ENCODE measurements around the gene ARID4B.

ARID4B gene

DNA sequence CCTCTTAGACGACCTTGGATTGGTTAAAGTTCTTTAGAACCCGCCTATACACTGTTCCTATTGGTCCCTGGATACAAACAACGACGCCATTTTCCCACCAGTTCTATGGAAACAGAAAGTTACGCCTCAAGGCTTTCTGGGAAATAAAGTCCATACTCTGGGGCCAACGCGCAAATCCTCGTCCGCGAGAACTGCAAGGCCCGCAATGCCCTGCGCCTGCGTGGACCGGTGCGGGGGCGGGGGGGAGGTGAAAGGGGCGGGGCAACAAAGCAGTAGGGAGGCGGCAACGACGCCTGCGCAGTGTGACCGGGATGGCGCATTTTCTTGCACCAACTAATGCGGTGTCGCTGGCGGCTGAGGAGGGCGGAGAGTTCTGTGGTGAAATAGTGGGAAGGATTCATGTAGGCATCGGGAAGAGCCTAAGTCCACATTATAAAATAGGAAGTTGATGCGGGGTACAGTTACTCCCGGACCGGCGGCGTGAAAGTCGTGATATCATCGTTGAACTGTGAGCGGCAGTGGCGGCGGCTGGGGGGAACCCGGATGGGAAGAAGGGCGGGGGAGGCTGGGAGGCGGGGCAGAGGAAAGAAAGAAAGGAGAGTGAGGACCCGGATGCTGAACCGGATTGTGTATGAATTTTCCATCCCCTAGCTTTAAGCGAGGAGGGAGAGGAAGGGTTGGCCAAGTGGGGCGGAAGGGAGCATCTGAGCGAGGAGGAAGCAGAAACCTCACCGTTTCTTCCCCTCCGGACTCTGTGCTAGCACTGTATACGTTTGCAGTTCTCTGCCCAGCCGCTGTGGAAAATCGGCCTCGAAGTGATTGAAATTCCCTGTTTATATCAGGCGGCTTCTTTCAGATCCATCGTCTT lies 526 bp upstream of the ARID4B start, which contains the start of gene GGPS1:
GGPS1 (plus strand) TSS at position 300 of the 868 bp plus-strand sequence. CDS start 6,695 bp downstream, outside the sequence.
- H3K4me3 ChIP-seq (ENCODE audit: low read length), result peak within 1 kb of the TSS; percentile 94
- peak within 1 kb of the TSS; percentile 96 for H3K9ac ChIP-seq (ENCODE audit: low read depth, low read length)
- H3K27me3 ChIP-seq (ENCODE audit: insufficient read depth, low read length), result no peaks in the 10 kb centered on the region
- peaks cover 22% of the 10 kb centered on the region for H3K36me3 ChIP-seq (ENCODE audit: insufficient read depth, low read depth, low read length)
- H3K27ac ChIP-seq (ENCODE audit: low read length), result peak within 1 kb of the TSS; percentile 92
- peaks cover 23% of the 10 kb centered on the region; the same call in 1 of the 2 replicates for H3K4me1 ChIP-seq (ENCODE audit: insufficient read depth, low read length)
- no peaks in the 10 kb centered on the region for H3K9me3 ChIP-seq (ENCODE audit: insufficient read depth, low read depth, low read length)

DNA sequence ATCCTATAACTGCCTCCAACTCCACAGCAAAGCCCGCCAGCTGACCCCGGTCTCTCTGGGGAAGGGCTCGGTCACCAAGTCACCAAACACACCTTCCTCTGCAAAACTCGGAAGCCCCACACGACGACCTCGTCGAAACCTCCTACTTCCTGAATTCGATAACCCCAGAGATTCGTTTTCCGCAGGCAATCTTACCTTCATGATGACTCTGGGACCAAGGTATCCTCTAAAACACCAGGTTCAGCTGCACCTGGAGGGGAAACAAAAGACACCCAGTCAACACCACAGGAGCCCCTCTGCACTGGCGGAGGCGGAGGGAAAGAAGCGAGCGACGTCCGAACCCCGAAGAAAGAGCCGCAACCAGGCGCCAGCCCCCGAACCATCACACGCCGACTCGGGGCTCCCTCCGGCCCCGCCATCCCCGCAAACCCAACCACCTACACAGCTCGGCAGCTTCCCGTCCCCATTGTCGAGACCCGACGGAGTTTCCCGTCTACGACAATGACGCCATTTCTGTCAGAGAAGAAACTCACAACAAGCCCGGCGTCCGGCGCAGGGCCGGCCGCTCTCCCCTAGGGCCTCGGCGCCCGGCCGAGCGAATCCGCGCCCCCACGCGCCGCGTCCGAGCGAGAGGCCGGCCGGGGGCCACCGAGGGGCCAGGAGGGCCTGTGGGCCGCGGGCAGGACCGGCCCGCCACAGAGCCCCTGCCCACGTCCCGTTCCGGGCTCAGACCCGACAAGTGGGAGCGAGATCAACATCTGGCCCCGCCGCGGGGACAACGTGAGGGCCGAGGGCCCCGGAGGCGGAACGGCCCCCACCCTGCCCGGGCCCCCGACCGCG lies 1.0 kb downstream of the ARID4B start:
- Histone ChIP-seq H3K27ac (ENCODE audit: low read length) (peak overlapping the region; percentile 40), H3K4me3 (ENCODE audit: low read length) (peak overlapping the region; percentile 94), H3K27me3 (ENCODE audit: insufficient read depth, low read length) (no peaks in the 10 kb centered on the region), H3K9ac (ENCODE audit: low read depth, low read length) (peak overlapping the region; percentile 95), H3K9me3 (ENCODE audit: insufficient read depth, low read depth, low read length) (no peaks in the 10 kb centered on the region), H3K36me3 (ENCODE audit: insufficient read depth, low read depth, low read length) (peaks cover 31% of the 10 kb centered on the region), H3K4me1 (ENCODE audit: insufficient read depth, low read length) (peaks cover 23% of the 10 kb centered on the region; the same call in 1 of the 2 replicates)

- Histone ChIP-seq H3K9ac (ENCODE audit: low read depth, low read length) (peak overlapping the region; percentile 95; the same call in 1 of the 2 replicates), H3K9me3 (ENCODE audit: insufficient read depth, low read depth, low read length) (no peaks in the 10 kb centered on the region), H3K27me3 (ENCODE audit: insufficient read depth, low read length) (no peaks in the 10 kb centered on the region), H3K27ac (ENCODE audit: low read length) (no peak overlapping the region), H3K36me3 (ENCODE audit: insufficient read depth, low read depth, low read length) (peaks cover 36% of the 10 kb centered on the region), H3K4me1 (ENCODE audit: insufficient read depth, low read length) (peaks cover 19% of the 10 kb centered on the region; the same call in 1 of the 2 replicates), H3K4me3 (ENCODE audit: low read length) (peak overlapping the region; percentile 94)
These were observed 2.1 kb downstream of the ARID4B start for GRCh38 chr1:235325854-235326253.

GRCh38 chr1:235325139-235325538 lies 2.8 kb downstream of the ARID4B start:
- peak overlapping the region; percentile 94 for H3K4me3 ChIP-seq (ENCODE audit: low read length)
- peaks cover 15% of the 10 kb centered on the region; the same call in 1 of the 2 replicates for H3K4me1 ChIP-seq (ENCODE audit: insufficient read depth, low read length)
- peak overlapping the region; percentile 95; the same call in 1 of the 2 replicates for H3K9ac ChIP-seq (ENCODE audit: low read depth, low read length)
- H3K9me3 ChIP-seq (ENCODE audit: insufficient read depth, low read depth, low read length), result no peaks in the 10 kb centered on the region
- H3K27me3 ChIP-seq (ENCODE audit: insufficient read depth, low read length), result no peaks in the 10 kb centered on the region
- H3K27ac ChIP-seq (ENCODE audit: low read length), result no peak overlapping the region
- H3K36me3 ChIP-seq (ENCODE audit: insufficient read depth, low read depth, low read length), result peaks cover 43% of the 10 kb centered on the region

DNA sequence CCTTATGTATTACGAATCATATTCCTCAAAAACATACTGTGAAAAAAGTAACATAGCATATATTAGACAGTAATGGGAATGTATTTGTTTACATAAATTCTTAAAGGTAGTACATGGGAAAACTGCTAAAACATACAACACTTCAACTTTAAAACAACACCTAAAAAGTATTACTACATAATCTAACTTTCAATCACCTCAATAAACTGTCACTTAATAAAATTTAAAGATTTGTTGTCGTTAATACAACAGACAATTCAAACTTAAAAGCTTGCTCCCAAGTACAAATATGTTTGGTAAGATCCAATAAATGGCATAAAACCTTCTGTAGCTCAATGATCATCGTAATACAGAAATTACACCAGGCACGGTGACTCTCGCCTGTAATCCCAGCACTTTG lies 3.7 kb downstream of the ARID4B start:
- H3K9ac ChIP-seq (ENCODE audit: low read depth, low read length), result no peak overlapping the region

GRCh38 chr1:235320521-235321179 lies 7.3 kb downstream of the ARID4B start:
- H3K9ac ChIP-seq (ENCODE audit: low read depth, low read length), result no peak overlapping the region
- H3K36me3 ChIP-seq (ENCODE audit: insufficient read depth, low read depth, low read length), result peaks cover 54% of the 10 kb centered on the region
- H3K4me1 ChIP-seq (ENCODE audit: insufficient read depth, low read length), result peaks cover 4% of the 10 kb centered on the region; the same call in 1 of the 2 replicates
- H3K9me3 ChIP-seq (ENCODE audit: insufficient read depth, low read depth, low read length), result no peaks in the 10 kb centered on the region
- H3K27ac ChIP-seq (ENCODE audit: low read length), result no peak overlapping the region
- H3K27me3 ChIP-seq (ENCODE audit: insufficient read depth, low read length), result no peaks in the 10 kb centered on the region
- no peak overlapping the region for H3K4me3 ChIP-seq (ENCODE audit: low read length)

More for the DNA sequence above, 3.7 kb downstream of the ARID4B start:
- H3K36me3 ChIP-seq (ENCODE audit: insufficient read depth, low read depth, low read length), result peaks cover 46% of the 10 kb centered on the region
- H3K27me3 ChIP-seq (ENCODE audit: insufficient read depth, low read length), result no peaks in the 10 kb centered on the region
- no peaks in the 10 kb centered on the region for H3K9me3 ChIP-seq (ENCODE audit: insufficient read depth, low read depth, low read length)
- no peak overlapping the region for H3K4me3 ChIP-seq (ENCODE audit: low read length)
- peaks cover 11% of the 10 kb centered on the region; the same call in 1 of the 2 replicates for H3K4me1 ChIP-seq (ENCODE audit: insufficient read depth, low read length)
- H3K27ac ChIP-seq (ENCODE audit: low read length), result no peak overlapping the region

DNA sequence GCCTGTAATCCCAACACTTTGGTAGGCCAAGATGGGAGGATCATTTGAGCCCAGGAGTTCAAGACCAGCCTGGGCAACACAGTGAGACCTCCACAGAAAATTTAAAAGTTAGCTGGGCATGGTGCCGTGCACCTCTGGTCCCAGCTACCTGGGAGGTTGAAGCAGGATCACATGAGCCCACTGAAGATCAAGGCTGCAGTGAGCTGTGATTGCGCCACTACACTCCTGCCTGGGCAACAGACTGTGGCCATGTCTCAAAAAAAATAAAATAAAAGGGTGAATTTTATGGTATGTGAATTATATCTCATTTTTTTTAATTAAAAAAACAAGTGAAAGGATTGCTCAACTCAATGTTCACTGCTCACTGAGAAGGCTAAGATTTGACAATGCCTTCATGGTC lies 8.7 kb downstream of the ARID4B start:
- Histone ChIP-seq H3K36me3 (ENCODE audit: insufficient read depth, low read depth, low read length) (peaks cover 42% of the 10 kb centered on the region), H3K9me3 (ENCODE audit: insufficient read depth, low read depth, low read length) (no peaks in the 10 kb centered on the region), H3K27me3 (ENCODE audit: insufficient read depth, low read length) (no peaks in the 10 kb centered on the region), H3K9ac (ENCODE audit: low read depth, low read length) (no peak overlapping the region), H3K4me1 (ENCODE audit: insufficient read depth, low read length) (no peaks in the 10 kb centered on the region; the same call in 1 of the 2 replicates), H3K4me3 (ENCODE audit: low read length) (no peak overlapping the region), H3K27ac (ENCODE audit: low read length) (no peak overlapping the region)

DNA sequence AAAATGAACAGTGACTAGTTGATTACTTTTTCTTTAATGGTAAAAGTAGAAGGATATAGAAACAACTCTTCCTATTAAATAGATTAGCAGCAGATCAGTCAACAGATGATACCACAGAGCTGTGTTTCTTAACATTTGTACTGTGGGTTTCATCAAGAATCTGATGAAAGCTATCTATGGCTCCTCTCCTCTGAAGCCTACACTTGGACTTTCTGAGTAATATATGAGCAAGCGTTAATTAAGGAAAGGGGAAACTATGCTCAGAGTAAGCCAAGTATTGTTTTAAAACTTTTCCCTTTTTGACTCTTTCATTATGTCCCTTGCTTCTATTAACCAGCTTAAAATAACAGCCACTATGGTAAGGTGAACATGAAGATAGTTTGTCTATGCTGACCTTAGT lies 10.8 kb downstream of the ARID4B start:
- no peak overlapping the region for H3K27ac ChIP-seq (ENCODE audit: low read length)
- H3K4me1 ChIP-seq (ENCODE audit: insufficient read depth, low read length), result no peaks in the 10 kb centered on the region; the same call in 1 of the 2 replicates

GRCh38 chr1:235315735-235316134 lies 12.2 kb downstream of the ARID4B start:
- no peak overlapping the region for H3K4me3 ChIP-seq (ENCODE audit: low read length)
- H3K27me3 ChIP-seq (ENCODE audit: insufficient read depth, low read length), result no peaks in the 10 kb centered on the region
- peaks cover 37% of the 10 kb centered on the region for H3K36me3 ChIP-seq (ENCODE audit: insufficient read depth, low read depth, low read length)
- no peaks in the 10 kb centered on the region for H3K9me3 ChIP-seq (ENCODE audit: insufficient read depth, low read depth, low read length)
- H3K4me1 ChIP-seq (ENCODE audit: insufficient read depth, low read length), result no peaks in the 10 kb centered on the region; the same call in 1 of the 2 replicates
- H3K9ac ChIP-seq (ENCODE audit: low read depth, low read length), result no peak overlapping the region
- H3K27ac ChIP-seq (ENCODE audit: low read length), result no peak overlapping the region

More for the DNA sequence above, 10.8 kb downstream of the ARID4B start:
- Histone ChIP-seq H3K9ac (ENCODE audit: low read depth, low read length) (no peak overlapping the region), H3K27me3 (ENCODE audit: insufficient read depth, low read length) (no peaks in the 10 kb centered on the region), H3K9me3 (ENCODE audit: insufficient read depth, low read depth, low read length) (no peaks in the 10 kb centered on the region), H3K36me3 (ENCODE audit: insufficient read depth, low read depth, low read length) (peaks cover 33% of the 10 kb centered on the region), H3K4me3 (ENCODE audit: low read length) (no peak overlapping the region)

DNA sequence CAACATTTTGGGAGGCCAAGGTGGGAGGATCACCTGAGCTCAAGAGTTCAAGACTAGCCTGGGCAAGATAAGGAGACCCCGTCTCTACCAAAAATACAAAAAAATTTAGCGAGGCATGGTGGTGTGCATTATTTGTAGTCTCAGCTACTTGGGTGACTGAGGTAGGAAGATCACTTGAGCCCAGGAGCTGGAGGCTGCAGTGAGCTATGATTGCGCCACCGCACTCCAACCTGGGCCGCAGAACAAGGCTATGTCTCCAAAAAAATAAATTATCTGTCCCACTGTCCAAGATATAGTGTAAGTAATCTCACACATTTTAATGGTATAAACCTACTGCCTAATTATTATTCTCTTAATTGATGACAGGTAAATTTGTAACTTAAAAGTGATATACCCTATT lies 12.8 kb downstream of the ARID4B start:
- Histone ChIP-seq H3K4me1 (ENCODE audit: insufficient read depth, low read length) (no peaks in the 10 kb centered on the region; the same call in 1 of the 2 replicates), H3K27me3 (ENCODE audit: insufficient read depth, low read length) (no peaks in the 10 kb centered on the region), H3K9me3 (ENCODE audit: insufficient read depth, low read depth, low read length) (no peaks in the 10 kb centered on the region), H3K27ac (ENCODE audit: low read length) (no peak overlapping the region), H3K9ac (ENCODE audit: low read depth, low read length) (no peak overlapping the region), H3K36me3 (ENCODE audit: insufficient read depth, low read depth, low read length) (peaks cover 37% of the 10 kb centered on the region), H3K4me3 (ENCODE audit: low read length) (no peak overlapping the region)
